RWPE2 (cell line): Measurements from ENCODE around the gene XDH.

Experiments
- ATAC-seq: fragments of 200-7000 bp; cut with Tn5 transposase; 3 replicates; pipeline ENCODE4 v1.9.1; 2021; ENCODE audit warnings: low read depth
- DNase-seq: peaks from one replicate; pipeline ENCODE4 v3.0.0-alpha.2; 2020; ENCODE audit warnings: low spot score
- H3K27ac ChIP-seq: fragments of 450-650 bp; 2 replicates; pipeline ENCODE4 v1.5.1; 2017; ENCODE audit warnings: mild to moderate bottlenecking; ENCODE audit not compliant: poor library complexity, severe bottlenecking
- H3K27me3 ChIP-seq: fragments of 250-450 bp; sonication (Bioruptor Pico); 2 replicates; pipeline ENCODE4 v1.5.1; 2021; ENCODE audit warnings: mild to moderate bottlenecking, moderate library complexity; ENCODE audit not compliant: insufficient read depth, poor library complexity, severe bottlenecking
- H3K36me3 ChIP-seq: fragments of 250-450 bp; sonication (Bioruptor Pico); 2 replicates; pipeline ENCODE4 v1.5.1; 2020; ENCODE audit warnings: low read depth, mild to moderate bottlenecking, moderate library complexity
- H3K4me1 ChIP-seq: fragments of 250-450 bp; sonication (Bioruptor Pico); 2 replicates; pipeline ENCODE4 v1.5.1; 2021; ENCODE audit warnings: mild to moderate bottlenecking, moderate library complexity; ENCODE audit not compliant: insufficient read depth, poor library complexity, severe bottlenecking
- H3K4me3 ChIP-seq: fragments of 250-450 bp; sonication (Bioruptor Pico); 2 replicates; pipeline ENCODE4 v1.5.1; 2021; ENCODE audit warnings: mild to moderate bottlenecking, moderate library complexity; ENCODE audit not compliant: severe bottlenecking
- H3K9me3 ChIP-seq: fragments of 250-450 bp; sonication (Bioruptor Pico); 2 replicates; pipeline ENCODE4 v1.5.1; 2021; ENCODE audit warnings: mild to moderate bottlenecking, moderate library complexity; ENCODE audit not compliant: severe bottlenecking
- CTCF ChIP-seq: fragments of 450-650 bp; IDR thresholded peaks from one replicate; pipeline ENCODE4 v1.5.1; 2017; ENCODE audit warnings: mild to moderate bottlenecking, moderate library complexity; ENCODE audit not compliant: poor library complexity, severe bottlenecking

XDH gene

DNA sequence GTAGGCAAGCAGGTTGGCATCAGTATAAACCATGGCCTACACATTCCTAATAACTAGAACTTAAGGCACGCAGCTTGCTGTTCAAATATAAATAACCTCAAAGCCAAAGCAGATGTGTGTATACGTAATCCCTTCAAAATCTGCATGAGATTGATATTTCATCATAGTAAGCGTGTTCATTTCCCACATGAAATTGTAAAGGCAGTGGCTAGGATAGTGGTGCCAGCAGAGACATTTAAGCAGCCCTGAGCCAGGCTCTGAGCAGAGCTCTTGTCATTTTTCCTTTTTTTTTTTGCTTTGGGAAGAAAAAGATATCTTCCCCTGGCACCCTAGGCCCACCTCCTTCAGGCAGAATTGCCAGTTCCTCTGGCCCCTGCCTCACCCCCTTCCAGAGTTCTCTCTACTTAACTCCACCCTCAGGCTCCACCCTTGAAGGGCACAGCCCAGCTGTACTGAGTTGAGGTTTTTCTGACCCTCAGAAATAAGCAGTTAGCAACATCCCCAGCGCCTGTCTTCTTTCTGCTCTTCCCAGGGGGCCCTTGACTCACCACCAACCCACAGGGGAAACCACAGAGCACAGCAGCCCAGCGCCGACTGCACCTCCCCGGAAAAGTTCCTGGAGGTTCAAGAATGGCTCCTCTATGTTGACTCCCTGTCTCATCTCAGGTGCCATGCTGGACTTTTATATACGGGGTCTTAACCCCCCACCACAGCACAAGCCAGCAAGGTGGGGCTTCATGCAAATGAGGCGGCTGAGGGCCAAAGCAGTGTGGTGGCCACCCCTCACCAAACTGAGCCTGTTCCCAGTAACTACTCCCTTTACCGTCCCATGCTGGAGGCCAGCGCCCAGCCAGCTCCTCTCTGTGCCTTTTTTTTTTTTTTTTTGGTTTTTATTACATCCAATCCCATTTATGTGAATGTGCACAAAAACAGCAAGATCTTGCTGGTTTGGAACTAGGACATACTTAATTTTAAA is 95.9 kb downstream of the XDH start:
- Histone ChIP-seq H3K36me3 (no peaks in the 10 kb centered on the region), H3K4me1 (no peaks in the 10 kb centered on the region), H3K27ac (no peak overlapping the region), H3K9me3 (no peaks in the 10 kb centered on the region), H3K4me3 (no peak overlapping the region), H3K27me3 (no peaks in the 10 kb centered on the region)
- no peak for DNase-seq
- no peak for TF ChIP-seq CTCF
- no peak for ATAC-seq

DNA sequence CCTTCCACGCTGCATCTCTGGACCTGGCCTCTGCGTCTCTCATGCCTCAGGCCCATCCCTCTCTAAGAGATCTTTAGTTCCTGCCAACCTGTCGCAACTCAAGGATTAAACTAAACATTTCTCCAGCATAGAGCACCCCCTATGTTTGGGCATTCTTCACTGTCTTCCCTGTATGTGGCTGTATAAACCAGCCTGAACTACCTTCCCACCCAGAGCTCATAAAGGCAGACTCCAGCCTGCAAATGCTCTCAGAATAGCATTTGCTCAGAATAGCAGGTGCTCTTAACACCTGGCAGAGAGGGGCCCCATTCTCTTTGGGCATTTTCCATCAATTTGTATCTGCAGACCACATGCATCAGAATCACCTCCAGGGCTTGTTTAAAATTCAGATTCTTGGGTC is 97.1 kb downstream of the XDH start:
- H3K4me3 ChIP-seq: no peak overlapping the region
- H3K27ac ChIP-seq: no peak overlapping the region
- no peaks in the 10 kb centered on the region for H3K4me1 ChIP-seq
- H3K36me3 ChIP-seq: no peaks in the 10 kb centered on the region
- H3K9me3 ChIP-seq: no peaks in the 10 kb centered on the region
- DNase-seq: no peak
- no peak for ATAC-seq
- no peaks in the 10 kb centered on the region for H3K27me3 ChIP-seq
- no peak for TF ChIP-seq CTCF

DNA sequence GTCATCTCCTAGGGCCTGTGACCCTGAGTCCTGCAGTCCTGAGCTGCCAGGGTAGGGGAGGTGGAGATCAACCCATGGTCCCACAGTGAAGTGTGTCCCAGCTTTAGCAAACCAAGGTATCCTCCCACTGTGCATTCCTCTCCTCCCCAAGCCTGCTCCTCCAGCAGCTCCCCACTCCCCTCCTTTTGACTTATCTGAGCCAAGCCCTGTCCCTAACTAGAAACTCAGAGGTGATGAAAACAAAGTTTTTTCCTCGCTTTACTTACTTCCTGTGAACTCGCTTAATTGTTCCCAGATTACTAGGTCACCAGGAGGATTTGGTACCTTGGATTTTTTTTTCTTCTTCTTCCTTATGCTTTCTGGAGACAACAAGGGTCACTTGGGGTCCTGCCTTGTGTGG is 99.8 kb downstream of the XDH start:
- no peak for TF ChIP-seq CTCF
- Histone ChIP-seq H3K4me3 (no peak overlapping the region), H3K27me3 (no peaks in the 10 kb centered on the region), H3K9me3 (peaks cover 2% of the 10 kb centered on the region), H3K36me3 (no peaks in the 10 kb centered on the region), H3K4me1 (no peaks in the 10 kb centered on the region), H3K27ac (no peak overlapping the region)
- DNase-seq (no peak), ATAC-seq (no peak)

- H3K9me3 ChIP-seq: peaks cover 2% of the 10 kb centered on the region
- no peak overlapping the region for H3K27ac ChIP-seq
- ATAC-seq (no peak; the same call in 2 of the 3 replicates), DNase-seq (no peak)
- H3K4me1 ChIP-seq: no peaks in the 10 kb centered on the region
- no peak overlapping the region for H3K4me3 ChIP-seq
- no peaks in the 10 kb centered on the region for H3K27me3 ChIP-seq
- no peak for TF ChIP-seq CTCF
- no peaks in the 10 kb centered on the region for H3K36me3 ChIP-seq
These were observed 101.6 kb downstream of the XDH start for GRCh38 chr2:31312898-31313297.

DNA sequence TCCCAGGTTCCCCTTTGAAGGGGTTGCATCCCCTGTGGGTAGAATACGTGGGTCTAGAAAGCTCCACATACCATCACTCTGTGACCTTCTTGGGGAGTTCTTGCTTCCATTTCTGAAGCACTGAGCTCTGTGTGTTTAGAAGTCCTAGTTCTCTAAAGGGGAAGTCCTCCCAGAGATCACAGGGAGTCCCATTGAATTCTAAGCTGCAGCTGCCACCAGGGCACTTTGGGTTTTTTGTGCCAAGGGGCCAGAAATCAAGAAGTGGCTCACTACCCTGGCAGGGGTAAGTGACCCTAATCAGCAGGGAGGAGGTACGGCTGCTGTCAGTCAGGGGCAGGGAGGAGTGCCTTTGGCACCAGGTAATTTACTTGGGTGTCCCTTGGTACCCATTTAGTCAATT is 109.7 kb downstream of the XDH start:
- Histone ChIP-seq H3K4me3 (no peak overlapping the region), H3K4me1 (no peaks in the 10 kb centered on the region), H3K9me3 (no peaks in the 10 kb centered on the region), H3K27ac (no peak overlapping the region), H3K27me3 (no peaks in the 10 kb centered on the region), H3K36me3 (no peaks in the 10 kb centered on the region)
- no peak for TF ChIP-seq CTCF
- DNase-seq (no peak), ATAC-seq (no peak)
